Heart right ventricle (tissue), 16 donors: Measurements from ENCODE around the gene MYO10. TPM values are rescaled to one million over a fixed set of nuclear protein-coding genes. Genes with fewer than 3 reads are reported as not detected.

Experiments
- ATAC-seq, 8 donors: fragments of 200-7000 bp; cut with Tn5 transposase; one replicate each; pipeline ENCODE4 v1.9.1; 2020; ENCODE audit warnings: mild to moderate bottlenecking in 8 of 8, moderate library complexity in 8 of 8, moderate number of reproducible peaks in 1 of 8
- DNase-seq, 2 donors: peaks; one replicate each; pipeline ENCODE4 v3.0.0-alpha.2; 2020
- H3K27ac ChIP-seq, 10 donors: fragments of 200-600 bp; sonication (generic) in 2 of 10; one replicate each; pipeline versions ENCODE4 v1.5.0 to v1.8.0; 2020 to 2022; ENCODE audit warnings: mild to moderate bottlenecking in 3 of 10
- H3K27me3 ChIP-seq, 7 donors: fragments of 200-600 bp; one replicate each; pipeline ENCODE4 v1.8.0; 2021 to 2022; ENCODE audit warnings: mild to moderate bottlenecking in 2 of 7
- H3K36me3 ChIP-seq, 9 donors: fragments of 200-600 bp; sonication (generic) in 1 of 9; one replicate each; pipeline versions ENCODE4 v1.5.0 to v1.8.0; 2020 to 2022; ENCODE audit warnings: mild to moderate bottlenecking in 2 of 9
- H3K4me1 ChIP-seq, 9 donors: fragments of 200-600 bp; sonication (generic) in 1 of 9; one replicate each; pipeline versions ENCODE4 v1.5.0 to v1.8.0; 2020 to 2022; ENCODE audit warnings: mild to moderate bottlenecking in 4 of 9
- H3K4me3 ChIP-seq, 10 donors: fragments of 200-600 bp; sonication (generic) in 2 of 10; one replicate each; pipeline versions ENCODE4 v1.5.0 to v1.8.0; 2020 to 2022; ENCODE audit warnings: mild to moderate bottlenecking in 7 of 10, moderate library complexity in 2 of 10
- H3K9me3 ChIP-seq, 11 donors: fragments of 200-600 bp in 10 of 11; sonication (generic) in 2 of 11; one replicate each; pipeline versions ENCODE4 v1.5.0 to v1.8.0; 2013 to 2022; ENCODE audit warnings: mild to moderate bottlenecking in 2 of 11, control low read depth in 1 of 11, moderate library complexity in 1 of 11
- CTCF ChIP-seq, 9 donors: fragments of 200-600 bp; sonication (generic) in 2 of 9; IDR thresholded peaks; one replicate each; pipeline versions ENCODE4 v1.5.0 to v1.8.0; 2021 to 2022; ENCODE audit warnings: antibody characterized with exemption in 9 of 9, mild to moderate bottlenecking in 5 of 9, moderate library complexity in 1 of 9
- WGBS, 2 donors: extraction: QIAGEN DNeasy Blood & Tissue Kit; methylation state at CpG; one replicate each; pipeline ENCODE4 v1.1.7; 2013; ENCODE audit warnings: inconsistent platforms in 1 of 2; 5-methylcytosine and 5-hydroxymethylcytosine counted together
- intact Hi-C, 10 donors: fragments of 100-400 bp; cut with DNase I; formaldehyde crosslinking; loops; one replicate each; pipeline versions ENCODE4 v1.11.1 to v1.14.2; 2022
- polyA plus RNA-seq, 2 donors: library from polyadenylated mRNA; stranded (reverse); fragments of 200-250 nt; gene quantifications; one replicate each; pipeline ENCODE4 v1.2.3, GENCODE V29; 2013
- total RNA-seq, 10 donors: library from RNA; stranded (reverse); fragmentation: NEBNext Ultra II Directional in 3 of 10; extraction: Animal tissue kit (Norgen Biotek cat#: 25700) in 3 of 10; gene quantifications; one replicate each; pipeline versions ENCODE4 v1.2.1 to v1.2.4, GENCODE V29; 2021 to 2023
- donor health status: Arrhythmogenic right ventricular cardiomyopathy.
- donor health status: ischemic (EF 13 %, LVEDD 7.1; RV severe dilation, severe dysfunction).
- donor health status: healthy with polysubstance abuse.
- donor health status: DM: no; HTN: yes; CAD: no.
- donor health status: DM: no; HTN: no; CAD: no.
- donor health status: ischemic (EF 25% LVEDD 6.9; RV normal size, moderate dysfunction).
- donor health status: ischemic (EF 25% LVEDD 5.7; RV mildly dilated, moderate dysfunction).
- donor health status: healthy.
- donor health status: DM: yes; HTN: yes; CAD: no.
- donor health status: Ischemic cardiomyopathy.
- donor health status: ischemic (EF 35%, LVEDD 5.7; RV mildly dilated, moderate dysfunction).
- donor health status: nonischemic (EF 11% LVEDD 7.7; RV severe dilation, severe dysfunction).
- donor health status: DM: yes; HTN: yes; CAD: no.
- donor health status: PGD.
- donor health status: ischemic (EF 29% LVEDD 5.4; RV normal size, mild dysfunction).
- donor health status: nonischemic (EF 23%, LVEDD 6.1; RV moderate dilation, normal function).

MYO10 gene
- total and polyA plus RNA-seq, 12 donors, result 1.2 to 8.2 (median 4.6) TPM

- Histone ChIP-seq H3K4me1 (peaks cover 3 to 27% (median 9%) of the 10 kb centered on the region in 9 donors), H3K27me3 (no peaks in the 10 kb centered on the region), H3K36me3 (no peaks in the 10 kb centered on the region), H3K27ac (no peak overlapping the region), H3K4me3 (peak overlapping the region in 1 of 10 donors; percentile 5), H3K9me3 (no peaks in the 10 kb centered on the region)
- no peak for TF ChIP-seq CTCF (IDR thresholded peaks at IDR 0.05)
- no peak for DNase-seq
- peak in 2 of 8 donors; percentile 21 to 30 for ATAC-seq
- 65 to 68% methylated on average over 9 of the region's 9 CpGs for WGBS, 2 donors
- intact Hi-C loops, result no loop called here
Measured at GRCh38 chr5:16810208-16810854, 125.8 kb downstream of the MYO10 start.

GRCh38 chr5:16809395-16810207 is 126.5 kb downstream of the MYO10 start:
- ATAC-seq, result peak in 7 of 8 donors; percentile 45 to 79 (median 61)
- 35 to 38% methylated on average over 12 of the region's 12 CpGs for WGBS, 2 donors
- Histone ChIP-seq H3K4me3 (peak overlapping the region in 1 of 10 donors; percentile 5), H3K4me1 (peaks cover 3 to 27% (median 9%) of the 10 kb centered on the region in 9 donors), H3K9me3 (no peaks in the 10 kb centered on the region), H3K27ac (no peak overlapping the region), H3K27me3 (no peaks in the 10 kb centered on the region), H3K36me3 (no peaks in the 10 kb centered on the region)
- DNase-seq, result peak; percentile 11 to 32
- TF ChIP-seq CTCF (IDR thresholded peaks at IDR 0.05), result no peak
- intact Hi-C loops, result no loop called here

GRCh38 chr5:16809010-16809394 is 127.1 kb downstream of the MYO10 start:
- Histone ChIP-seq H3K4me3 (no peak overlapping the region), H3K9me3 (no peaks in the 10 kb centered on the region), H3K27me3 (no peaks in the 10 kb centered on the region), H3K4me1 (peaks cover 3 to 27% (median 9%) of the 10 kb centered on the region in 9 donors), H3K36me3 (no peaks in the 10 kb centered on the region), H3K27ac (no peak overlapping the region)
- 92 to 95% methylated on average over 11 of the region's 11 CpGs for WGBS, 2 donors
- no peak for ATAC-seq
- no peak for DNase-seq
- no peak for TF ChIP-seq CTCF (IDR thresholded peaks at IDR 0.05)
- intact Hi-C loops, result no loop called here

- no peak for TF ChIP-seq CTCF (IDR thresholded peaks at IDR 0.05)
- no peak overlapping the region for H3K27ac ChIP-seq
- no peaks in the 10 kb centered on the region for H3K27me3 ChIP-seq
- H3K9me3 ChIP-seq, result no peaks in the 10 kb centered on the region
- H3K4me3 ChIP-seq, result no peak overlapping the region
- ATAC-seq, result no peak
- WGBS, 2 donors, result 93 to 96% methylated on average over 7 of the region's 7 CpGs
- peaks cover 3 to 27% (median 9%) of the 10 kb centered on the region in 9 donors for H3K4me1 ChIP-seq
- intact Hi-C loops, result no loop called here
- no peak for DNase-seq
- no peaks in the 10 kb centered on the region for H3K36me3 ChIP-seq
Measured at GRCh38 chr5:16808021-16808420, 128.1 kb downstream of the MYO10 start.
